HEK293 (cell line): ENCODE data around the gene AADAT.
A peak's percentile ranks its signal among the peaks of the same experiment; 100 is the strongest.

Source experiments
- GLI2 ChIP-seq: fragments of 450-650 bp; formaldehyde crosslinking; IDR thresholded peaks from 2 replicates; pipeline ENCODE4; 2017; ENCODE audit warnings: missing biosample characterization, missing genetic modification characterization, low read depth, borderline replicate concordance
- INSM2 ChIP-seq: fragments of 450-650 bp; formaldehyde crosslinking; IDR thresholded peaks from 2 replicates; pipeline ENCODE4 v1.5.1; 2016; ENCODE audit warnings: missing biosample characterization, missing genetic modification characterization
- RBAK ChIP-seq: fragments of 450-650 bp; formaldehyde crosslinking; IDR thresholded peaks from 2 replicates; pipeline ENCODE4 v1.5.1; 2016; ENCODE audit warnings: missing biosample characterization, missing genetic modification characterization
- SP7 ChIP-seq: fragments of 450-650 bp; formaldehyde crosslinking; IDR thresholded peaks from 2 replicates; pipeline ENCODE4 v1.5.1; 2016; ENCODE audit warnings: missing biosample characterization, missing genetic modification characterization
- ZFHX2 ChIP-seq: fragments of 450-650 bp; formaldehyde crosslinking; conservative IDR thresholded peaks from 2 replicates; pipeline ENCODE4 v1.5.1; 2016; ENCODE audit warnings: missing biosample characterization, missing genetic modification characterization
- ZFP37 ChIP-seq: fragments of 450-650 bp; formaldehyde crosslinking; IDR thresholded peaks from 2 replicates; pipeline ENCODE4 v1.5.1; 2016; ENCODE audit warnings: missing biosample characterization, missing genetic modification characterization
- ZNF416 ChIP-seq: fragments of 450-650 bp; formaldehyde crosslinking; IDR thresholded peaks from 2 replicates; pipeline ENCODE4 v1.5.1; 2016; ENCODE audit warnings: missing biosample characterization, missing genetic modification characterization
- ZNF510 ChIP-seq: fragments of 450-650 bp; formaldehyde crosslinking; IDR thresholded peaks from 2 replicates; pipeline ENCODE4 v1.5.1; 2018; ENCODE audit warnings: mild to moderate bottlenecking, missing genetic modification characterization, missing biosample characterization; ENCODE audit not compliant: insufficient replicate concordance
- ZNF623 ChIP-seq: fragments of 450-650 bp; formaldehyde crosslinking; IDR thresholded peaks from 2 replicates; pipeline ENCODE4 v1.5.1; 2016; ENCODE audit warnings: missing biosample characterization, missing genetic modification characterization
- ZNF639 ChIP-seq: fragments of 450-650 bp; formaldehyde crosslinking; IDR thresholded peaks from 2 replicates; pipeline ENCODE4 v1.5.1; 2016; ENCODE audit warnings: missing biosample characterization, missing genetic modification characterization
- ZNF677 ChIP-seq: fragments of 450-650 bp; IDR thresholded peaks from 2 replicates; pipeline ENCODE4 v1.5.0; 2018; ENCODE audit warnings: missing biosample characterization, mild to moderate bottlenecking, missing genetic modification characterization, moderate library complexity
- ZSCAN16 ChIP-seq: fragments of 450-650 bp; formaldehyde crosslinking; IDR thresholded peaks from 2 replicates; pipeline ENCODE4 v1.5.1; 2016; ENCODE audit warnings: missing biosample characterization, missing genetic modification characterization
- ZSCAN18 ChIP-seq: fragments of 450-650 bp; formaldehyde crosslinking; IDR thresholded peaks from 2 replicates; pipeline ENCODE4 v1.5.1; 2016; ENCODE audit warnings: missing biosample characterization, missing genetic modification characterization
- TF ChIP-seq, protein P1 (sequence below): fragments of 450-650 bp; formaldehyde crosslinking; optimal IDR thresholded peaks from 2 replicates; pipeline ENCODE3; 2016; ENCODE audit warnings: missing biosample characterization, mild to moderate bottlenecking, missing genetic modification characterization
- TF ChIP-seq, protein P2 (sequence below): fragments of 450-650 bp; formaldehyde crosslinking; IDR thresholded peaks from 2 replicates; pipeline ENCODE4 v1.5.1; 2017; ENCODE audit warnings: missing biosample characterization, missing genetic modification characterization
- TF ChIP-seq, protein P3 (sequence below): fragments of 450-650 bp; formaldehyde crosslinking; IDR thresholded peaks from 2 replicates; pipeline ENCODE4 v1.5.1; 2016; ENCODE audit warnings: missing biosample characterization, missing genetic modification characterization
- TF ChIP-seq, protein P4 (sequence below): fragments of 450-650 bp; formaldehyde crosslinking; IDR thresholded peaks from 2 replicates; pipeline ENCODE4 v1.5.0; 2017; ENCODE audit warnings: missing biosample characterization, missing genetic modification characterization, borderline replicate concordance
- TF ChIP-seq, protein P5 (sequence below): fragments of 450-650 bp; formaldehyde crosslinking; IDR thresholded peaks from 2 replicates; pipeline ENCODE4 v1.5.1; 2016; ENCODE audit warnings: missing biosample characterization, missing genetic modification characterization, low read depth
- TF ChIP-seq, protein P6 (sequence below): fragments of 450-650 bp; formaldehyde crosslinking; IDR thresholded peaks from 2 replicates; pipeline ENCODE4 v1.5.1; 2016; ENCODE audit warnings: missing biosample characterization, missing genetic modification characterization

Gene AADAT

DNA sequence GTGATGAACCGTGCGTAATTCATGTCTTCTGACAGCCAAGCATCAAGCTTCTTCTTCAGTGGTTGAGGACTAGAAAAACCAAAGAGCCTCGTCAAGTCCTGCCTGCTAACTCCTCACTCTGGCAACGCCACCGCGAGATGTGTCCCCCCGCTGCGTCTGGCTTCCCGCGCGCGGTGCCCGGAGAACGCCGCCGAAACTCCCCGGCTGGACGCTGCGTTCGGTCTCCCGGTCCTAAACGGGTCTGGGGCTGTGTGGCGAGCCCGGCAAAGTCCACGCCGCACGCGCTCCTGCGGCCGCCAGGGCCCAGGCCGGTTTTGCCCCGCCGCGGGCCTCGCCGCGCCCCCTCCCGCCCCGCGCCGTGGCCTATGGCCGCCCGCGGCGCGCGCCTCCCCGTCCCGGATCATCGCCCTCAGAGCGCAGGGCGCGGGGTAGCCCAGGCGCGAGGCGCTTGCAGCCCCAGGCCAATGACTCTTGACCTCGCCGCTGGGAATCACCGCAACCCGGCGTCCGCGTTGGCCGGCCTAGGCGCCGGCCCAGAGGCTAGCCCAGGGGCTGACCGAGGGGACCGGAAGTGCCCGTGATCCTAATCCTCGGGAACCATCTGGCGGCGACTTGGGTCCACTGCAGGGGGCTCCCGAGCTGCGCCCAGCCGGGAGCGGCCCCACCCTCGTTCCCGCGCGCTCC lies at the start of gene AADAT (continued):
- TF ChIP-seq, protein P1, sequence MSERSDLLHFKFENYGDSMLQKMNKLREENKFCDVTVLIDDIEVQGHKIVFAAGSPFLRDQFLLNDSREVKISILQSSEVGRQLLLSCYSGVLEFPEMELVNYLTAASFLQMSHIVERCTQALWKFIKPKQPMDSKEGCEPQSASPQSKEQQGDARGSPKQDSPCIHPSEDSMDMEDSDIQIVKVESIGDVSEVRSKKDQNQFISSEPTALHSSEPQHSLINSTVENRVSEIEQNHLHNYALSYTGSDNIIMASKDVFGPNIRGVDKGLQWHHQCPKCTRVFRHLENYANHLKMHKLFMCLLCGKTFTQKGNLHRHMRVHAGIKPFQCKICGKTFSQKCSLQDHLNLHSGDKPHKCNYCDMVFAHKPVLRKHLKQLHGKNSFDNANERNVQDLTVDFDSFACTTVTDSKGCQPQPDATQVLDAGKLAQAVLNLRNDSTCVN (tag by site-specific recombination) = peak; percentile 81
- TF ChIP-seq ZNF623 (tag by site-specific recombination) (no peak), ZFP37 (tag by site-specific recombination) (no peak), ZNF639 (tag by site-specific recombination) (no peak), ZFHX2 (tag by site-specific recombination) (no peak), ZSCAN18 (tag by site-specific recombination) (no peak), SP7 (tag by site-specific recombination) (no peak), GLI2 (tag by site-specific recombination) (no peak), INSM2 (tag by site-specific recombination) (no peak), ZSCAN16 (tag by site-specific recombination) (no peak), ZNF416 (no peak), ZNF677 (no peak), ZNF510 (no peak), RBAK (tag by site-specific recombination) (no peak)
- TF ChIP-seq, protein P2, sequence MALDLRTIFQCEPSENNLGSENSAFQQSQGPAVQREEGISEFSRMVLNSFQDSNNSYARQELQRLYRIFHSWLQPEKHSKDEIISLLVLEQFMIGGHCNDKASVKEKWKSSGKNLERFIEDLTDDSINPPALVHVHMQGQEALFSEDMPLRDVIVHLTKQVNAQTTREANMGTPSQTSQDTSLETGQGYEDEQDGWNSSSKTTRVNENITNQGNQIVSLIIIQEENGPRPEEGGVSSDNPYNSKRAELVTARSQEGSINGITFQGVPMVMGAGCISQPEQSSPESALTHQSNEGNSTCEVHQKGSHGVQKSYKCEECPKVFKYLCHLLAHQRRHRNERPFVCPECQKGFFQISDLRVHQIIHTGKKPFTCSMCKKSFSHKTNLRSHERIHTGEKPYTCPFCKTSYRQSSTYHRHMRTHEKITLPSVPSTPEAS (tag by site-specific recombination) = no peak
- TF ChIP-seq, protein P3, sequence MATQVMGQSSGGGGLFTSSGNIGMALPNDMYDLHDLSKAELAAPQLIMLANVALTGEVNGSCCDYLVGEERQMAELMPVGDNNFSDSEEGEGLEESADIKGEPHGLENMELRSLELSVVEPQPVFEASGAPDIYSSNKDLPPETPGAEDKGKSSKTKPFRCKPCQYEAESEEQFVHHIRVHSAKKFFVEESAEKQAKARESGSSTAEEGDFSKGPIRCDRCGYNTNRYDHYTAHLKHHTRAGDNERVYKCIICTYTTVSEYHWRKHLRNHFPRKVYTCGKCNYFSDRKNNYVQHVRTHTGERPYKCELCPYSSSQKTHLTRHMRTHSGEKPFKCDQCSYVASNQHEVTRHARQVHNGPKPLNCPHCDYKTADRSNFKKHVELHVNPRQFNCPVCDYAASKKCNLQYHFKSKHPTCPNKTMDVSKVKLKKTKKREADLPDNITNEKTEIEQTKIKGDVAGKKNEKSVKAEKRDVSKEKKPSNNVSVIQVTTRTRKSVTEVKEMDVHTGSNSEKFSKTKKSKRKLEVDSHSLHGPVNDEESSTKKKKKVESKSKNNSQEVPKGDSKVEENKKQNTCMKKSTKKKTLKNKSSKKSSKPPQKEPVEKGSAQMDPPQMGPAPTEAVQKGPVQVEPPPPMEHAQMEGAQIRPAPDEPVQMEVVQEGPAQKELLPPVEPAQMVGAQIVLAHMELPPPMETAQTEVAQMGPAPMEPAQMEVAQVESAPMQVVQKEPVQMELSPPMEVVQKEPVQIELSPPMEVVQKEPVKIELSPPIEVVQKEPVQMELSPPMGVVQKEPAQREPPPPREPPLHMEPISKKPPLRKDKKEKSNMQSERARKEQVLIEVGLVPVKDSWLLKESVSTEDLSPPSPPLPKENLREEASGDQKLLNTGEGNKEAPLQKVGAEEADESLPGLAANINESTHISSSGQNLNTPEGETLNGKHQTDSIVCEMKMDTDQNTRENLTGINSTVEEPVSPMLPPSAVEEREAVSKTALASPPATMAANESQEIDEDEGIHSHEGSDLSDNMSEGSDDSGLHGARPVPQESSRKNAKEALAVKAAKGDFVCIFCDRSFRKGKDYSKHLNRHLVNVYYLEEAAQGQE = no peak
- TF ChIP-seq, protein P4, sequence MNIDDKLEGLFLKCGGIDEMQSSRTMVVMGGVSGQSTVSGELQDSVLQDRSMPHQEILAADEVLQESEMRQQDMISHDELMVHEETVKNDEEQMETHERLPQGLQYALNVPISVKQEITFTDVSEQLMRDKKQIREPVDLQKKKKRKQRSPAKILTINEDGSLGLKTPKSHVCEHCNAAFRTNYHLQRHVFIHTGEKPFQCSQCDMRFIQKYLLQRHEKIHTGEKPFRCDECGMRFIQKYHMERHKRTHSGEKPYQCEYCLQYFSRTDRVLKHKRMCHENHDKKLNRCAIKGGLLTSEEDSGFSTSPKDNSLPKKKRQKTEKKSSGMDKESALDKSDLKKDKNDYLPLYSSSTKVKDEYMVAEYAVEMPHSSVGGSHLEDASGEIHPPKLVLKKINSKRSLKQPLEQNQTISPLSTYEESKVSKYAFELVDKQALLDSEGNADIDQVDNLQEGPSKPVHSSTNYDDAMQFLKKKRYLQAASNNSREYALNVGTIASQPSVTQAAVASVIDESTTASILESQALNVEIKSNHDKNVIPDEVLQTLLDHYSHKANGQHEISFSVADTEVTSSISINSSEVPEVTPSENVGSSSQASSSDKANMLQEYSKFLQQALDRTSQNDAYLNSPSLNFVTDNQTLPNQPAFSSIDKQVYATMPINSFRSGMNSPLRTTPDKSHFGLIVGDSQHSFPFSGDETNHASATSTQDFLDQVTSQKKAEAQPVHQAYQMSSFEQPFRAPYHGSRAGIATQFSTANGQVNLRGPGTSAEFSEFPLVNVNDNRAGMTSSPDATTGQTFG (tag by site-specific recombination) = no peak
- TF ChIP-seq, protein P5, sequence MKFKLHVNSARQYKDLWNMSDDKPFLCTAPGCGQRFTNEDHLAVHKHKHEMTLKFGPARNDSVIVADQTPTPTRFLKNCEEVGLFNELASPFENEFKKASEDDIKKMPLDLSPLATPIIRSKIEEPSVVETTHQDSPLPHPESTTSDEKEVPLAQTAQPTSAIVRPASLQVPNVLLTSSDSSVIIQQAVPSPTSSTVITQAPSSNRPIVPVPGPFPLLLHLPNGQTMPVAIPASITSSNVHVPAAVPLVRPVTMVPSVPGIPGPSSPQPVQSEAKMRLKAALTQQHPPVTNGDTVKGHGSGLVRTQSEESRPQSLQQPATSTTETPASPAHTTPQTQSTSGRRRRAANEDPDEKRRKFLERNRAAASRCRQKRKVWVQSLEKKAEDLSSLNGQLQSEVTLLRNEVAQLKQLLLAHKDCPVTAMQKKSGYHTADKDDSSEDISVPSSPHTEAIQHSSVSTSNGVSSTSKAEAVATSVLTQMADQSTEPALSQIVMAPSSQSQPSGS (tag by site-specific recombination) = no peak
- TF ChIP-seq, protein P6, sequence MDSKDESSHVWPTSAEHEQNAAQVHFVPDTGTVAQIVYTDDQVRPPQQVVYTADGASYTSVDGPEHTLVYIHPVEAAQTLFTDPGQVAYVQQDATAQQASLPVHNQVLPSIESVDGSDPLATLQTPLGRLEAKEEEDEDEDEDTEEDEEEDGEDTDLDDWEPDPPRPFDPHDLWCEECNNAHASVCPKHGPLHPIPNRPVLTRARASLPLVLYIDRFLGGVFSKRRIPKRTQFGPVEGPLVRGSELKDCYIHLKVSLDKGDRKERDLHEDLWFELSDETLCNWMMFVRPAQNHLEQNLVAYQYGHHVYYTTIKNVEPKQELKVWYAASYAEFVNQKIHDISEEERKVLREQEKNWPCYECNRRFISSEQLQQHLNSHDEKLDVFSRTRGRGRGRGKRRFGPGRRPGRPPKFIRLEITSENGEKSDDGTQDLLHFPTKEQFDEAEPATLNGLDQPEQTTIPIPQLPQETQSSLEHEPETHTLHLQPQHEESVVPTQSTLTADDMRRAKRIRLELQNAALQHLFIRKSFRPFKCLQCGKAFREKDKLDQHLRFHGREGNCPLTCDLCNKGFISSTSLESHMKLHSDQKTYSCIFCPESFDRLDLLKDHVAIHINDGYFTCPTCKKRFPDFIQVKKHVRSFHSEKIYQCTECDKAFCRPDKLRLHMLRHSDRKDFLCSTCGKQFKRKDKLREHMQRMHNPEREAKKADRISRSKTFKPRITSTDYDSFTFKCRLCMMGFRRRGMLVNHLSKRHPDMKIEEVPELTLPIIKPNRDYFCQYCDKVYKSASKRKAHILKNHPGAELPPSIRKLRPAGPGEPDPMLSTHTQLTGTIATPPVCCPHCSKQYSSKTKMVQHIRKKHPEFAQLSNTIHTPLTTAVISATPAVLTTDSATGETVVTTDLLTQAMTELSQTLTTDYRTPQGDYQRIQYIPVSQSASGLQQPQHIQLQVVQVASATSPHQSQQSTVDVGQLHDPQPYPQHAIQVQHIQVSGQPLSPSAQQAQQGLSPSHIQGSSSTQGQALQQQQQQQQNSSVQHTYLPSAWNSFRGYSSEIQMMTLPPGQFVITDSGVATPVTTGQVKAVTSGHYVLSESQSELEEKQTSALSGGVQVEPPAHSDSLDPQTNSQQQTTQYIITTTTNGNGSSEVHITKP (tag by site-specific recombination) = peak; percentile 34
